Stimulated activated naive CD8-positive, alpha-beta T cell treated with anti-CD3 and anti-CD28 coated beads, Interleukin-15, amount 100 ng/mL, for 72 hours (primary cell): ENCODE data around the gene PTF1A.

Source experiments
- ATAC-seq: fragments of 150-1000 bp; cut with Tn5 transposase; 2 replicates; pipeline ENCODE4 v1.10.0; 2021; ENCODE audit warnings: mild to moderate bottlenecking, moderate library complexity
- DNase-seq, 2 donors: peaks; one replicate each; pipeline ENCODE4 v3.0.0; 2021 to 2022
- H3K27ac Mint-ChIP-seq, 2 donors: one replicate each; pipeline ENCODE4 v1.8.0; 2022; ENCODE audit warnings: mild to moderate bottlenecking in 2 of 2, mixed read lengths in 2 of 2, moderate library complexity in 2 of 2
- H3K27me3 Mint-ChIP-seq: one replicate; pipeline ENCODE4 v1.8.0; 2022; ENCODE audit warnings: mixed read lengths
- H3K4me1 Mint-ChIP-seq: one replicate; pipeline ENCODE4 v1.8.0; 2022; ENCODE audit warnings: mild to moderate bottlenecking, mixed read lengths
- H3K4me3 Mint-ChIP-seq, 2 donors: one replicate each; pipeline ENCODE4 v1.8.0; 2022; ENCODE audit warnings: mild to moderate bottlenecking in 2 of 2, mixed read lengths in 2 of 2, moderate library complexity in 1 of 2
- H3K9me3 Mint-ChIP-seq, 2 donors: one replicate each; pipeline ENCODE4 v1.8.0; 2022; ENCODE audit warnings: mixed read lengths in 2 of 2

PTF1A gene

DNA sequence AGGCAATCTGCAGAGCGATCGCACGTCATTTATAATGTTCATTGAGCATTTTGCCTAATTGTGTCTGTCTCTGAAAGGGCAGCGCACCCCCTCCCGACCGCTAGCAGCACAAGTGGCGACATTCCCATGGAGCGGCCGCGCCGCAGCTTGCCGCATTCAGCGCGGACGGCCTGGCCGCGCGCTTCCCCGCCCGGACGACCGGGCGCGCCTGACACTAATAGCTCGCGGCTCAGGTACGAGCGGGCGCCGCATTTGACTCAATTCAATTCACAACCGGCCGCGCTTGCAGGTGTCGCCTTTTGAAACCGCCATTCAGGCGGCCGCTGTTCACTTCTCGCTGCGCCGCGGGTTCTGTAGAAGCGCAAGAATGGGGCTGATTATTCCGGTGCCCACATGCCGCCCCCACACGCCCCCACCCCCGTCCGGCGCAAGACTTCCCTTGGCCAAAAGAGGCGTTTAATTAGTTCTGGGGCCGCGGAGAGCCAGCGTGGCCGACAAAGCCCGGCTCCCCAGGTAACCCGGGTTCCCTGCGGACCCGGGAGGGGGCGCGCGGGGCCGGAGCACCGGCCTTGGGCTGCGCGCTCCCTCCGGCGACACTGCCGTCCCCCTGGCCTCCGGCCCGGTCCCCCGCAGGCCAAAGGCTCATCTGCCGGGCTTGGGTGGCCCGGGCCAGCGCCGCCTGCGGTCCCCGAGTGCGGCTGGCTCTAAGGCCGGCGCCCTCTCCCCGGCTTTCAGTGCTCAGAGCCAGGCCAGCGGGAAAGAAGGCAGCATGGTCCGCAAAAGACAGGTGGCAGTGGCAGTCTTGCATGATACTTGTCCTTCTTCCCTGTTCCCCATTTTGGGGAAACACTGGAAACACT is 18.7 kb upstream of the PTF1A start:
- no peak for DNase-seq
- ATAC-seq: no peak
- Mint-ChIP-seq H3K27me3 (peaks cover 96% of the 10 kb centered on the region), H3K27ac (peak overlapping the region in 1 of 2 donors; percentile 48), H3K4me1 (peaks cover 12% of the 10 kb centered on the region), H3K9me3 (no peaks in the 10 kb centered on the region), H3K4me3 (peak overlapping the region; percentile 24 to 32)

DNA sequence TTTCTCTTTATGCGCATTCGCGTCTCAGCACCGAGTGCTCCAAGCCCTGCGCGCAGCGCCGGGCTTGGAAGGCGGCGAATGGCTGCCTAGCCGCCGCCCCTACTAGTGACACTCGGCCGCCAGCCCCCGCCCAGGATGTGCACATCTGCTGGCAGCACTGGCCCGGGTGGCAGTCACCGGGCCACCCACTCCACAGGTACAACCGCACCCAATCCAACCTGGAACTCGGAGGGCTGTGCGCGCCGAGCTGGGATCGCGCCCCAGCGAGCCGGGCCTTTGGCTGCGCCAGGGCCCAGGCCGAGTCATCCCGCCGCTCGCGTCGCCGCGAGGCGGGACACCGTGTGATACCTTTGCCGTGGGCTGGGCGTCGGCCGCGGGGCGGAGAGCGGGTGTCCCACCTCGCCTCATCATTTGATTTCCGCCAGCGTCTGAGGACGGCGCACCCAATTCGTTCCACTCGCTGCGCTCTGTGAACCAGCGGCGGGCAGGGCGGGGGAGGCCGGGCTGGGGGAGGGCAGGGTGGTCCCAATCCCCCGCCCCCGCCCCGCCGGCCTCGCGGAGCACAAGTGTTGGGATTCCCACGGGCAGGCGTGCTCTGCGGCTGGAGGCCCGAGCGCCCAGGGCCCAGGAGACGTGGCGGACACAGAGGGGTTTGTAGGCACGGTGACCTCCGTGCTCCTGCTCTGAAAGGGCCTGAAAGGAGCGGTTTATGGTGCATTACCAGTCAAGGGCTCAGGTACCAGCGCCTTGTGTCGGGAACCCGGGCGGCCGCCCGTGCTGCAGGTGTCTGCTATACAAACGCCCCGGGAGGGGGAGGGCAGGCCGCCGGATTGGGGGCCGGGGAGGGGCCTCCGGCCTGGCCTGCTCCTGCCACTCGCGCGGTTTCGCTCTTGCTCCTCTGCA is 17.8 kb upstream of the PTF1A start:
- H3K4me1 Mint-ChIP-seq: peaks cover 12% of the 10 kb centered on the region
- H3K27ac Mint-ChIP-seq: peak overlapping the region in 1 of 2 donors; percentile 48
- DNase-seq (no peak), ATAC-seq (no peak)
- peaks cover 97% of the 10 kb centered on the region for H3K27me3 Mint-ChIP-seq
- H3K9me3 Mint-ChIP-seq: no peaks in the 10 kb centered on the region
- H3K4me3 Mint-ChIP-seq: peak overlapping the region; percentile 5 to 32

DNA sequence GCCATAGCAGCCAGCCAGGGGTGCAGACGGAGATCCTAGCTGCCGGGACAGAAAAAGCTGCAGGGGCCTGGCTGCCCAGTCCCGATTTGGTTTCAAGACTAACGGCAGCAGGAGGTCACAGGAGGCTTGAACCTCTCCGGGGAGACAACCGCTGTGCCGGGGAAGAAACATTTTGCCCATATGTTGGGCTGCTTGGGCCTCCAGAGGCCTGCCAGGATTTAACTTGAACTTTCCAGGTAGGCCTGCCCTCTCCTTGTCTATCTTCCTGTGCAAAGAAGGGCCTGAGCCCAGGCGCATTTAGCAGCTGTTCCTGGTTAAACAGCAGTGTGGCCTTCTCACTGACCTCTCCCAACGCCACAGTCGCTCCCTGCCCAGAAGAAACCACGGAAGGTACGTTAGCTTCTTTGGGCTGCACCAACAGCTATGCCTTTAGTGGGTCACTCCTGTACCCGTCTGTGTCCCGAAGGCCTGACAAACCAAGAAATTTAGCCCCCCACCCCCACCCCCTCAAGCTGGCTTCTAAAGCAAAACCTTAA is 17.1 kb upstream of the PTF1A start:
- Mint-ChIP-seq H3K4me3 (no peak overlapping the region), H3K9me3 (no peaks in the 10 kb centered on the region)
- no peak for ATAC-seq

DNA sequence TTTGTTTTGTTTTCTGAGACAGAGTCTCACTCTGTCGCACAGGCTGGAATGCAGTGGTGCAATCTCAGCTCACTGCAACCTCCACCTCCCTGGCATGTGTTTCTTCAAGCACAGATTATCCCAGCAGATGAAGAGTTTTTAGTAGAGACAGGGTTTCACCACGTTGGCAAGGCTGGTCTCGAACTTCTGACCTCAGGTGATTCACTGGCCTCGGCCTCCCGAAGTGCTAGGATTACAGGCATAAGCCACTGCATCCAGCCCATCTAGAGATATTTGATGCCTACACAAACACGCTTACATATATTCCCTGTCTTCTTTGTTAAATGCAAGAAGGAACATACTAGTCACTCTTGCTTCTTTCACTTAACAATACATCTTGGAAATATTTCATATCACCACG is 5.9 kb upstream of the PTF1A start:
- Mint-ChIP-seq H3K4me1 (peaks cover 8% of the 10 kb centered on the region), H3K9me3 (no peaks in the 10 kb centered on the region), H3K4me3 (no peak overlapping the region), H3K27me3 (peaks cover 49% of the 10 kb centered on the region), H3K27ac (no peak overlapping the region)
- DNase-seq (no peak), ATAC-seq (no peak)

More for the DNA sequence above, 17.1 kb upstream of the PTF1A start:
- Mint-ChIP-seq H3K27ac (no peak overlapping the region), H3K27me3 (peaks cover 97% of the 10 kb centered on the region), H3K4me1 (peaks cover 12% of the 10 kb centered on the region)
- no peak for DNase-seq

DNA sequence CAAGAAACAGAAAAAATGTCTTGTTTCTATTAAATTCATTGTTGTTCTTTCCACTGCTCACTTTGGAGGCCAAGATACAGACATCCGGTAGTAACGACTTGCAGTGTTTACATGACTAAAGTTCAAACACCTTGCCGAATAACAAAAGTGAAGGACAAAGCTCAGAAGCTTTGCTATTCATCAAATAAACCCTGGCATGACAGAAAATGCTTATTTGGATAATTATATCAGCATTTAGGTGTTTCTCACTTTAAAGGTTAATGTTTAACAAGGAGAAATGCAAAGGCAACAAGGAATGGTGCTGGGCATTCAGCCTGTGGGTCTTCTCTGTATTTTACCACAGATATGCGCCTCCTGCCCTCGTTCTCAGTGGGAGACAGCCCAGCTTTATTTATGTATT is 5.4 kb upstream of the PTF1A start:
- ATAC-seq (no peak), DNase-seq (no peak)
- no peak overlapping the region for H3K27ac Mint-ChIP-seq
- no peaks in the 10 kb centered on the region for H3K9me3 Mint-ChIP-seq
- H3K4me1 Mint-ChIP-seq: peaks cover 13% of the 10 kb centered on the region
- H3K27me3 Mint-ChIP-seq: peaks cover 55% of the 10 kb centered on the region
- no peak overlapping the region for H3K4me3 Mint-ChIP-seq

DNA sequence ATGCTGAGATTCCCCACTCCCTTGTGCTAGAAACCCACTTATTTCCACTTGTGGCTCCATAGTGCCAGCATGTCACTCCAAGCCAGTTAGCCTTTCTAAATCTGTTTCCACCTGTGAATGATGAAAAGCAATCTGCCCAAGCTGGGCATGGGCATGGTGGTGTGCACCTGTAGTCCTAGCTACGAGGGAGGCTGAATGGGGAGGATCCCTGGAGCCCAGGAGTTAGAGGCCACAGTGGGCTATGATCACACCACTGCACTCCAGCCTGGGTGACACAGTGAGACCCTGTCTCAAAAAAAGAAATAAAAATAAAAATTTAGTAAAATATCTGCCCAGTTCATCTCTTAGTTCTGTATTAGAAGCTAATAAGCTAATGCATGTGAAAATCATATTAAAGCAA is 5.0 kb upstream of the PTF1A start:
- ATAC-seq (no peak), DNase-seq (no peak)
- no peak overlapping the region for H3K4me3 Mint-ChIP-seq
- no peak overlapping the region for H3K27ac Mint-ChIP-seq
- H3K27me3 Mint-ChIP-seq: peaks cover 58% of the 10 kb centered on the region
- peaks cover 15% of the 10 kb centered on the region for H3K4me1 Mint-ChIP-seq
- H3K9me3 Mint-ChIP-seq: no peaks in the 10 kb centered on the region

DNA sequence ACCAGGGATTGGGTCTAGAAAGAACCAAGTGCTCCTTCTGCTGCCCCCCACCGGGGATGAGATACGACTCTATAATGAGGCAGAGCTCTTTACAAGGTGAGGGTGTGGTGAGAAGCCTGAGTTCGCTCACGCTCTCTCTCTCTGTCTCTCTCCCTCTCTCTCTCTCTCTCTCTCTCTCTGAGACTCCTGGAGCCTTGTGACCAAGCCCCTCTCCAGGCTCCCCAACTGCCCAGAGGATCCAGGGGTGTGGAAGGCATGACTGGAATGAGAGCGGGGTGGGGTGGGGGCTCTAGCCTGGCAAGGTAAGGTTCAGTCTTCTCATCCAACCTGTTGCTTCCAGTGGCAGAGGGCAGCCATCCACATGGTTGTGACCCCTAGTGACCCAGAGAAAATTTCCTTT is 3.1 kb upstream of the PTF1A start:
- DNase-seq: no peak
- Mint-ChIP-seq H3K27ac (no peak overlapping the region), H3K9me3 (no peaks in the 10 kb centered on the region), H3K4me3 (no peak overlapping the region), H3K4me1 (peaks cover 21% of the 10 kb centered on the region), H3K27me3 (peaks cover 76% of the 10 kb centered on the region)
- ATAC-seq: peak; percentile 31

DNA sequence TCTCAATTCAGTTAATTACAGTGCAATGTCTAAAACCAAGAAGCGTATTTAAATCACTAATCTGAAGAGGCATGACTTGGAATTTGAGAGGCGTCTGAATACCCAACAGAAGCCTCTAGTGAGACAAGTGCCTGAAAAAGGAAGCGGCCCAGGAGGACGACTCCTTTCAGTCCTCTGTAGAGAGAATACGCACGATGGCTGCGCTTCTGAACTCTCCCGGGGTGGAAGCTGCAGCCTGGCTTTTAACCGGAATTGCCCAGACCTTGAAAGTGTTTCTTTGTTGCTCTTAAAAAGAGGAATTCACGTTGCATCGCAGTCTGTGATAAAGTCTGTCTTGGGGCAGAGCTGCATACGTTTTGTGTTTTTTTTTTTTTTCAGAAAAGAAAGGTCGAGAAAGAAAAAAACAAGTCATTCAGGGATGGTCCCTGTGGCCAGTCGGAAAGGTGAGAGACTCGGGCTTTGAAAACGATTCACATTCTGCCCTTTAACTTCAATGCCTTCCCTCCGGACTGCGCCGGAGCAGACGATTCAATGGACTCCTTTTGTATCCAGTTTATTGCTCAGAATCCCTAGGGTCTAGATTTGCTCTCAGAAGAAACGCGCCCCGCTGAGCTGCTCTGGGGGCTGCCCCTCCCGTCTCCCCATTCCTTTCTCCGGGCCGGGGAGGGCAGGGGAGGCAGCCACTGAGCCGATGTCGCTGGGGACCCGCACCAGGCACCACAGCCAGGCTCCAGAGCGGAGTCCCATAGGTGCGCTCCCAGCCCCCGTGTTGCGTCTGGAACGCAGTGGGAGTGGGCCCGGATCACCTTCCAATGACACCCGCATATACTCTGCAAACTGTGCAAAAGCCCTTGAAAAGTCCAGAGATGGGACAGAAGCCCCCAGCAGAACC is 994 bp upstream of the PTF1A start:
- Mint-ChIP-seq H3K27me3 (peaks cover 93% of the 10 kb centered on the region), H3K4me3 (no peak overlapping the region), H3K27ac (peak overlapping the region in 1 of 2 donors; percentile 57), H3K4me1 (peaks cover 21% of the 10 kb centered on the region), H3K9me3 (no peaks in the 10 kb centered on the region)
- DNase-seq (no peak), ATAC-seq (no peak)

DNA sequence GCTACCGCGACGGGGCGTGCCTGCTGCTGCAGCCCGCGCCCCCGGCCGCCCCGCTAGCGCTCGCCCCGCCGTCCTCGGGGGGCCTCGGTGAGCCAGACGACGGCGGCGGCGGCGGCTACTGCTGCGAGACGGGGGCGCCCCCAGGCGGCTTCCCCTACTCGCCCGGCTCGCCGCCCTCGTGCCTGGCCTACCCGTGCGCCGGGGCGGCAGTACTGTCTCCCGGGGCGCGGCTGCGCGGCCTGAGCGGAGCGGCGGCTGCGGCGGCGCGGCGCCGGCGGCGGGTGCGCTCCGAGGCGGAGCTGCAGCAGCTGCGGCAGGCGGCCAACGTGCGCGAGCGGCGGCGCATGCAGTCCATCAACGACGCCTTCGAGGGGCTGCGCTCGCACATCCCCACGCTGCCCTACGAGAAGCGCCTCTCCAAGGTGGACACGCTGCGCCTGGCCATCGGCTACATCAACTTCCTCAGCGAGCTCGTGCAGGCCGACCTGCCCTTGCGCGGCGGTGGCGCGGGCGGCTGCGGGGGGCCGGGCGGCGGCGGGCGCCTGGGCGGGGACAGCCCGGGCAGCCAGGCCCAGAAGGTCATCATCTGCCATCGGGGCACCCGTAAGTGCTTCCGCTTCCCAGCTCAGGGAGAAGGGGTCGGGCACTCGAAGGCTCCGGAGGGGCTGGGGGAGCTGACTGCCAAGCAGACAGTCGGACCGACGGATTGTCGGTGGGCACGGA is 761 bp downstream of the PTF1A start:
- H3K9me3 Mint-ChIP-seq: no peaks in the 10 kb centered on the region
- H3K27me3 Mint-ChIP-seq: peaks cover 98% of the 10 kb centered on the region
- peak overlapping the region in 1 of 2 donors; percentile 32 for H3K4me3 Mint-ChIP-seq
- no peak overlapping the region for H3K27ac Mint-ChIP-seq
- DNase-seq (no peak), ATAC-seq (no peak)
- H3K4me1 Mint-ChIP-seq: peaks cover 21% of the 10 kb centered on the region

DNA sequence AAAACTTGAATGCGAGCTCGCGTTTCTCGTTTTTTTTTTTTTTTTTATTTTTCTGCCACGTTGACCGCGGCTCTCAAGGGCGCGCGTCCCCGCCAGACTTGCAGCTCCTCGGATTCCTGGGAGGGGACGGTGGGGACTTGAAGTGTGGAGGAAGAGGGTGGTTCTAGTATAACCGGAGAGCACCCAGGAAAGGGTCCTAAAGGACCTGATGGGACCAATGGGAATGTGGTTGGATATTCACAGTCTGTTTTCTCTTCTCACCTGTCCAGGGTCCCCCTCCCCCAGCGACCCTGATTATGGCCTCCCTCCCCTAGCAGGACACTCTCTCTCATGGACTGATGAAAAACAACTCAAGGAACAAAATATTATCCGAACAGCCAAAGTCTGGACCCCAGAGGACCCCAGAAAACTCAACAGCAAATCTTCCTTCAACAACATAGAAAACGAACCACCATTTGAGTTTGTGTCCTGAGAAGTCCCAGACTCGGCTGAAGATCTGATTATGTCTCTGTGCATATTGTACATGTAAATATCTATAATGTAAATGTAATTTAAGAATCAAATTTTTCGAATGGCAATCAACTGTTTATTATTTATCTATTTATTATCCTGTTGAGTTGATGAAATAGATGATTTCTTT is 1.4 kb downstream of the PTF1A start:
- H3K27me3 Mint-ChIP-seq: peaks cover 98% of the 10 kb centered on the region
- peaks cover 21% of the 10 kb centered on the region for H3K4me1 Mint-ChIP-seq
- H3K9me3 Mint-ChIP-seq: no peaks in the 10 kb centered on the region
- DNase-seq (no peak), ATAC-seq (no peak)
- H3K27ac Mint-ChIP-seq: no peak overlapping the region
- peak overlapping the region in 1 of 2 donors; percentile 57 for H3K4me3 Mint-ChIP-seq

DNA sequence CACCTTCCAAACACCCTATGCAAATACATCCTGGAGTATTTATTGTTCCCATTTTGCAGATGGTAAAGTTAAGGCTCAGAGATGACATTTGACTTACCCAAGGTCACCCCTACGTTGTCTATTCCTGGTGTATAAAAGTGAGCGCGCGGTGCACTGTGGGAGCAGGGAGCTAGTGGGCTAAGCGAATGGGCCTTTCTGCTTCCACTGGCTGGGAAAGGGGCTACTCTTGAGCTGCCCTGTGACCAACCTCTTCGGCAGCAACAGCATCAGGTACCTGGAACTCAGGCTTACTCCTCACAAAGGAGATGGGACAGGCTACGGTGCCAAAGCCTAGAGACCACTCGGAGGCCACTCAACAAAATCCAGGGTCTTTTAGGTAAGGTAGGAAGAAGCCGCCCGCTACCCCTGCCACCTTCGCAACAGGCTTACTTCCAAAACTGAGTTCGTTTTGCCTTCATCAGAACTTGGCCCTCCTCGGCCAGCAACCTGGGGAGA is 2.4 kb downstream of the PTF1A start:
- DNase-seq: no peak
- Mint-ChIP-seq H3K27me3 (peaks cover 97% of the 10 kb centered on the region), H3K4me1 (peaks cover 21% of the 10 kb centered on the region), H3K9me3 (no peaks in the 10 kb centered on the region), H3K4me3 (no peak overlapping the region), H3K27ac (no peak overlapping the region)
- ATAC-seq: no peak

DNA sequence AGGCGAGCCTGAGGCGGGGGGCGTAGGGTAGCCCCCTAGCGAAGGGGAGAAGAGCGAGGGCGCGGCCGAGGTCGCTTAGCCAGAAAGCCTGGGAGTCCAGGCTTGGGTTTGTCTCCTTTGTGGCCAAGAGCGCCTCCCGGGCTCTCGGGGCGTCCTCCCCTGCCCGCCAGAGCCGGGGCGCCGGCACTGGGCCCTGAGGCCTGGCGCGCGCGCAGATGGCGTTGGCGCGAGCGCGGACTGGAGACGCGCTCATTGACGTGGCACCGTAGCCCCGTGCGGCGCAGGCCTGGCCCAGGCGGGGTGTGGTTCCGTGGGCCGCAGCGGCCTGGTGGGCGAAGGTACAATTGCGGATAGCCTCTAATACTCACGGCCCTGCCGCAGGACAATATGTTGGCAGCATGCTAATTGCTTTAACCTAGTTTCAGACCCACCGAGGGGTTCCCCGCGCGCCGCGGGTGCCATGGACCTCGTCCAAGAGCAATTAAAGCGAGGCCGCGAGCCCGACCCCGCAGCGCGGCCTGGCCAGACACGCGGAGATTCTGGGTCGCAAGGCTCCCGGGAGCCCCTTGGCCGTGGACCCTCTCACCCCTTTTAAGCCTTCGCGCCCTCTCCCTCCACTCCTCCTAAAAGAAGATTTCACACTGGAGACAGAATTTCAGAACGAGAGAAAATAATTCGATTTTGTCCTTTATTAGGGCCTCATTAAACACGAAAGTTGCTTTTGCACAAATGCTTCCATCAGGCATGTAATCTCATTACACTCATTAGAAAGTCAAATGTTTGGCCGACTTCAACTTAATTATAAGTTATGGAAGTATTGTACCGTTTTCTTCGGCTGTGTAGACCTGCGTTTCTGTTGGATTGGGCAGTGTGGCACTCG is 3.1 kb downstream of the PTF1A start:
- ATAC-seq (no peak), DNase-seq (no peak)
- Mint-ChIP-seq H3K27ac (no peak overlapping the region), H3K4me1 (peaks cover 28% of the 10 kb centered on the region), H3K4me3 (no peak overlapping the region), H3K9me3 (no peaks in the 10 kb centered on the region), H3K27me3 (peaks cover 97% of the 10 kb centered on the region)
